ENCODE measurements around the gene S100Z.
"Not testable (repeated sequence)": the region's sequence is repeated elsewhere in the genome, so short reads cannot be mapped to it uniquely, and the experiment has no call there.

The S100Z gene

GRCh38 chr5:76826416-76826815 lies 23.4 kb upstream of the S100Z start:
- DNase-seq (ENCODE audit: low read depth, low spot score) = not testable (repeated sequence)

GRCh38 chr5:76831110-76831452 lies 18.7 kb upstream of the S100Z start:
- no peak for DNase-seq (ENCODE audit: low read depth, low spot score)

GRCh38 chr5:76836181-76836580 lies 13.6 kb upstream of the S100Z start:
- DNase-seq (ENCODE audit: low read depth, low spot score) = no peak

GRCh38 chr5:76836585-76836984 lies 13.2 kb upstream of the S100Z start:
- no peak for DNase-seq (ENCODE audit: low read depth, low spot score)

- no peak for DNase-seq (ENCODE audit: low read depth, low spot score)
Observed at GRCh38 chr5:76838481-76839261, 11.1 kb upstream of the S100Z start.

- DNase-seq (ENCODE audit: low read depth, low spot score) = no peak
Observed at GRCh38 chr5:76841361-76841760, 8.5 kb upstream of the S100Z start.

GRCh38 chr5:76845890-76846289 lies 3.9 kb upstream of the S100Z start:
- DNase-seq (ENCODE audit: low read depth, low spot score) = no peak

- DNase-seq (ENCODE audit: low read depth, low spot score) = no peak
Observed at GRCh38 chr5:76850543-76851145, 830 bp downstream of the S100Z start.

GRCh38 chr5:76851728-76852369 lies 2.0 kb downstream of the S100Z start:
- DNase-seq (ENCODE audit: low read depth, low spot score) = no peak

- DNase-seq (ENCODE audit: low read depth, low spot score) = no peak
Observed at GRCh38 chr5:76852772-76853171, 3.0 kb downstream of the S100Z start.

GRCh38 chr5:76853741-76854140 lies 3.9 kb downstream of the S100Z start:
- not testable (repeated sequence) for DNase-seq (ENCODE audit: low read depth, low spot score)

- DNase-seq (ENCODE audit: low read depth, low spot score) = no peak
Observed at GRCh38 chr5:76854644-76855043, 4.8 kb downstream of the S100Z start.

- DNase-seq (ENCODE audit: low read depth, low spot score) = not testable (repeated sequence)
Observed at GRCh38 chr5:76855501-76855900, 5.7 kb downstream of the S100Z start.

GRCh38 chr5:76855961-76856360 lies 6.1 kb downstream of the S100Z start:
- DNase-seq (ENCODE audit: low read depth, low spot score) = no peak

GRCh38 chr5:76856800-76857199 lies 7.0 kb downstream of the S100Z start:
- DNase-seq (ENCODE audit: low read depth, low spot score) = not testable (repeated sequence)

- no peak for DNase-seq (ENCODE audit: low read depth, low spot score)
Observed at GRCh38 chr5:76859591-76860247, 9.9 kb downstream of the S100Z start.

GRCh38 chr5:76861612-76862011 lies 11.8 kb downstream of the S100Z start:
- DNase-seq (ENCODE audit: low read depth, low spot score) = no peak

- DNase-seq (ENCODE audit: low read depth, low spot score) = no peak
Observed at GRCh38 chr5:76863001-76863400, 13.2 kb downstream of the S100Z start.

- DNase-seq (ENCODE audit: low read depth, low spot score) = no peak
Observed at GRCh38 chr5:76866503-76866902, 16.7 kb downstream of the S100Z start.

- DNase-seq (ENCODE audit: low read depth, low spot score) = no peak
Observed at GRCh38 chr5:76867038-76867437, 17.2 kb downstream of the S100Z start.

- DNase-seq (ENCODE audit: low read depth, low spot score) = peak; percentile 55
Observed at GRCh38 chr5:76867827-76868693, 18.2 kb downstream of the S100Z start.

All from smooth muscle cell of the brain vasculature (primary cell).